ENCODE data around the gene MSI2.

Gene MSI2

GRCh38 chr17:57373756-57374155 is 117.4 kb downstream of the MSI2 start:
- no peak for DNase-seq

- no peak for DNase-seq
Measured at GRCh38 chr17:57375040-57375769, 118.9 kb downstream of the MSI2 start.

GRCh38 chr17:57375770-57376225 is 119.5 kb downstream of the MSI2 start:
- no peak for DNase-seq

- no peak for DNase-seq
Measured at GRCh38 chr17:57377094-57377493, 120.8 kb downstream of the MSI2 start.

- DNase-seq: no peak
Measured at GRCh38 chr17:57379237-57379894, 123.0 kb downstream of the MSI2 start.

- DNase-seq: no peak
Measured at GRCh38 chr17:57379895-57380434, 123.6 kb downstream of the MSI2 start.

GRCh38 chr17:57381498-57381897 is 125.2 kb downstream of the MSI2 start:
- DNase-seq: no peak

GRCh38 chr17:57384219-57384618 is 127.9 kb downstream of the MSI2 start:
- DNase-seq: no peak

GRCh38 chr17:57385975-57386374 is 129.7 kb downstream of the MSI2 start:
- DNase-seq: no peak

GRCh38 chr17:57387575-57387974 is 131.3 kb downstream of the MSI2 start:
- DNase-seq: no peak

GRCh38 chr17:57388131-57388725 is 131.9 kb downstream of the MSI2 start:
- no peak for DNase-seq

- no peak for DNase-seq
Measured at GRCh38 chr17:57389473-57389872, 133.2 kb downstream of the MSI2 start.

- peak; percentile 50 for DNase-seq
Measured at GRCh38 chr17:57391076-57391825, 134.9 kb downstream of the MSI2 start.

GRCh38 chr17:57391857-57392471 is 135.6 kb downstream of the MSI2 start:
- DNase-seq: no peak

- no peak for DNase-seq
Measured at GRCh38 chr17:57393368-57393767, 137.0 kb downstream of the MSI2 start.

- DNase-seq: no peak
Measured at GRCh38 chr17:57394375-57394774, 138.1 kb downstream of the MSI2 start.

GRCh38 chr17:57395721-57396321 is 139.5 kb downstream of the MSI2 start:
- DNase-seq: no peak

- DNase-seq: peak; percentile 67
Measured at GRCh38 chr17:57396511-57396921, 140.2 kb downstream of the MSI2 start.

- no peak for DNase-seq
Measured at GRCh38 chr17:57397402-57397801, 141.1 kb downstream of the MSI2 start.

- no peak for DNase-seq
Measured at GRCh38 chr17:57399690-57400089, 143.4 kb downstream of the MSI2 start.

GRCh38 chr17:57400648-57401047 is 144.3 kb downstream of the MSI2 start:
- DNase-seq: no peak
